Neutrophil (primary cell): Measurements from ENCODE around the gene TGIF1.

ENCODE experiments used
- H3K27ac ChIP-seq: fragments of 200-600 bp; sonication (generic); 2 replicates; pipeline ENCODE4 v1.5.1; 2016; ENCODE audit warnings: mild to moderate bottlenecking, moderate library complexity
- H3K27me3 ChIP-seq: fragments of 200-600 bp; sonication (generic); 2 replicates; pipeline ENCODE4 v1.6.0; 2016; ENCODE audit warnings: mild to moderate bottlenecking
- H3K36me3 ChIP-seq: fragments of 200-600 bp; sonication (generic); 2 replicates; pipeline ENCODE4 v1.5.1; 2017
- H3K4me1 ChIP-seq, 2 experiments: fragments of 200-600 bp in 1 of 2; sonication (generic) in 1 of 2; 1 replicate in 1 of 2; 2 replicates in 1 of 2; pipeline versions ENCODE4 v1.5.1 to v1.6.1; 2013 to 2016; ENCODE audit warnings: low read depth in 1 of 2, low read length in 1 of 2, mild to moderate bottlenecking in 1 of 2, moderate library complexity in 1 of 2; ENCODE audit not compliant: control insufficient read depth in 1 of 2, insufficient read depth in 1 of 2
- H3K4me3 ChIP-seq, 2 experiments: fragments of 200-600 bp in 1 of 2; sonication (generic) in 1 of 2; 1 replicate in 1 of 2; 2 replicates in 1 of 2; pipeline ENCODE4 v1.5.1; 2013 to 2016; ENCODE audit warnings: low read depth in 1 of 2, low read length in 1 of 2, mild to moderate bottlenecking in 1 of 2, moderate library complexity in 1 of 2
- H3K9me3 ChIP-seq: fragments of 200-600 bp; sonication (generic); 2 replicates; pipeline ENCODE4 v1.5.1; 2016
- TF ChIP-seq, protein P1 (sequence below): fragments of 200-600 bp; sonication (generic); IDR thresholded peaks from 2 replicates; pipeline ENCODE4 v1.5.1; 2016; ENCODE audit warnings: antibody characterized with exemption

The TGIF1 gene

DNA sequence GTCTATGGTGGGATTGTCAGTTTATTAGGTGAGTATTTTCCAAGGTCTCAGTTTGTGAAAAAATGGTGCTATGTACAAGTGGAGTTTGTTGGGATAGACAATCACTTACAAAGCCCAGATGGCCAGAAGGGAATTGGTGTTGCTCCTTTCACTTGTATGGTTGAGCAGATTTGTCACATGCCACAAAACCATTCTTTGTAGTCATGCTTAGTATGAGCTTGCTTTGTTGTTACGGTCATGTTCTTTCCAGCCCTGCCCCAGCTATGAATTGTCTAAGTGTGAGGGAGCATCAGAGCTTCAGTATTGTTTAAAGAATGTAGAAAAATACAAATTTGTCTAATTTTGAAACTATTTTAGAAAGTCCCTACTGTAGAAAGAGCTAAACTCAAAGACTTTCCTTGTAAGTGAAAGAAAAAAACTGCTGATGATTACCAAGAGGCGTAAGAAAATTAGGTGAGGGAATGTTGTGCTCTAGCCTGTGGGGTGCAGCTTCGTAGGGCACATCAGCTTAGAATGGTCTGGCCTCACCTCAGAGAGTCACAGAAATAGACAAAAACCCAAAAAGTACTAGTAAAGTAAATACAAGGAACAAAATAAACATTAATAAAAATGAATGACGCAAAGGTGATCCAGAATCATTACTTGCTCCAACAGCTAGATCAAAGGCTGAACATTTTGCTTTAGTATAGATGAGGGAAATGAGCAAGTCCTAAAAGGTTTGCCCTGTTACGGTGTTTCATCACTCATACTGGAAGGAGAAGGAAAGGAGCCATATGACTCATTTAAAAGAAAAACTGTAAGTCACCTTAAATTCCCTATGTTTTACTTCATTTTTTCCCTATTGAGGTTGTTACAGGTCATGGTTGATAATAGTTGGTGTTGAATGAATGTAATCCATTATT, 9.2 kb downstream of the TGIF1 start:
- TF ChIP-seq, protein P1, sequence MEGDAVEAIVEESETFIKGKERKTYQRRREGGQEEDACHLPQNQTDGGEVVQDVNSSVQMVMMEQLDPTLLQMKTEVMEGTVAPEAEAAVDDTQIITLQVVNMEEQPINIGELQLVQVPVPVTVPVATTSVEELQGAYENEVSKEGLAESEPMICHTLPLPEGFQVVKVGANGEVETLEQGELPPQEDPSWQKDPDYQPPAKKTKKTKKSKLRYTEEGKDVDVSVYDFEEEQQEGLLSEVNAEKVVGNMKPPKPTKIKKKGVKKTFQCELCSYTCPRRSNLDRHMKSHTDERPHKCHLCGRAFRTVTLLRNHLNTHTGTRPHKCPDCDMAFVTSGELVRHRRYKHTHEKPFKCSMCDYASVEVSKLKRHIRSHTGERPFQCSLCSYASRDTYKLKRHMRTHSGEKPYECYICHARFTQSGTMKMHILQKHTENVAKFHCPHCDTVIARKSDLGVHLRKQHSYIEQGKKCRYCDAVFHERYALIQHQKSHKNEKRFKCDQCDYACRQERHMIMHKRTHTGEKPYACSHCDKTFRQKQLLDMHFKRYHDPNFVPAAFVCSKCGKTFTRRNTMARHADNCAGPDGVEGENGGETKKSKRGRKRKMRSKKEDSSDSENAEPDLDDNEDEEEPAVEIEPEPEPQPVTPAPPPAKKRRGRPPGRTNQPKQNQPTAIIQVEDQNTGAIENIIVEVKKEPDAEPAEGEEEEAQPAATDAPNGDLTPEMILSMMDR, result no peak
- Histone ChIP-seq H3K9me3 (no peaks in the 10 kb centered on the region), H3K36me3 (no peaks in the 10 kb centered on the region), H3K4me1 (peaks cover under 1 to 6% of the 10 kb centered on the region in 2 experiments), H3K4me3 (no peak overlapping the region), H3K27ac (no peak overlapping the region), H3K27me3 (no peaks in the 10 kb centered on the region)

DNA sequence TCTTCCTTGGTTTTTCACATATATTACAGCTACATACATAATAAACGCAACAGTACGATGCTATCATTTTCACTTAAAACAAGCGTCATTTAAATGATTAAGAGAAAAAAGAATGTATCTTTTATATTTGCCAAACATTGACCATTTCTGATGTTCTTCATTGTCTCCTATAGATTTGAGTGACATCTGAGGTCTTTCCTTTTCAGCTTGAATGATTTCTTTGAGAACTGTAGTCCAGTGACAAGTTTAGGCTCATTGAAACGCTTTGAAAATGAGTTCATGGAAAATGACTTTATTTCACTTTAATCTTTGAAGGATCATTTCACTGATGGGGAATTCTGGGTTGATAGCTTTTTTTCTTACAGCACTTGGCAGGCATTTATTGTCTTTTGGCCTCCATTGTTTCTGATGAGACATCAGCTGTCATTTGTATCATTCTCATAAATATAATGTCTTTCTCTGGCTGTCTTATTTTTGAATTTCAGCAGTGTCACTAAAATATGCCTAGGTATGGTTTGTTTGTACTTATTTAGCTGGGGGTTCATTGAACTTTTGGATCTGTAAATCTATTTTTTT, 10.9 kb downstream of the TGIF1 start:
- peaks cover 2% of the 10 kb centered on the region in 2 experiments for H3K4me1 ChIP-seq
- H3K27me3 ChIP-seq, result no peaks in the 10 kb centered on the region
- TF ChIP-seq, protein P1, result no peak
- no peaks in the 10 kb centered on the region for H3K9me3 ChIP-seq
- no peak overlapping the region for H3K4me3 ChIP-seq
- H3K27ac ChIP-seq, result no peak overlapping the region
- no peaks in the 10 kb centered on the region for H3K36me3 ChIP-seq

DNA sequence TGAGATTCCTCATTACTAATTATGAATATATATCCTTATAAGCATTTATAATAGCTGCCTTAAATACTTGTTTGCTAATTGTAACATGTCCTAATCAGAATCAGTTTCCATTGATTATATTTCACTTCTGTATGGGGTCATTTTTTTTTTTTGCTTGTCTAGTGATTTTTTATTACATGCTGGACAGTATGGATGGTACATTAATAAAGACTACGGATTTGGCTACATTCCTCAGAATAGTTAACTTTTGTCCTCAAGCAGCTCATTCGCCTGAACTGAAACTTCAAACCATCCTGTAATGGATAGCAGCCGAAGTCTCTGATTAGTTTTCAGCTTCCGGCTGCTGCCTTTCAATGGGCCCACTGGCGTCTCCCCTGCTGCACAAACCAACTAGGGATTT, 11.7 kb downstream of the TGIF1 start:
- H3K4me1 ChIP-seq, result peaks cover 4 to 9% of the 10 kb centered on the region in 2 experiments
- TF ChIP-seq, protein P1, result no peak
- H3K9me3 ChIP-seq, result no peaks in the 10 kb centered on the region
- H3K4me3 ChIP-seq, result no peak overlapping the region
- H3K27me3 ChIP-seq, result no peaks in the 10 kb centered on the region
- H3K36me3 ChIP-seq, result no peaks in the 10 kb centered on the region
- H3K27ac ChIP-seq, result no peak overlapping the region

DNA sequence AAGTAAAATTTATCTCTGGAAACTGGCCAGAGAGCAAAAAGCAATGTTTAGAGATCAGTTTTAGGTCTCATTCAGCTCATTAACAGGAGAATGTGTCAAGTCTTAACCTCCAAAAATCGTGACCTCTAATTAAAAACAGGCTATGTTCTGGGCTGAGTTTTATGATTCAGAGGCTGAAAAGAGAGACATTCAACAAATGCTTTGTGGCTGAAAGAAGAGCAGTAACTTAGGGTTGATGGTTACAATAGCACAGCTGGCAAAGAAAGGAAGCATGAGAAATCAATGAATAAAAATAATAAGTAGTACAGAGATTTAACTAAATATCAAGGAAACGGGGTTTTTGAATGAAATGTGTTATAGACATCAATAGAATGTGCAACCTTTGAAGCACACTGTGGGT, 13.1 kb downstream of the TGIF1 start:
- TF ChIP-seq, protein P1, result no peak
- Histone ChIP-seq H3K36me3 (no peaks in the 10 kb centered on the region), H3K27ac (no peak overlapping the region), H3K4me3 (no peak overlapping the region), H3K4me1 (peaks cover 4 to 9% of the 10 kb centered on the region in 2 experiments), H3K27me3 (no peaks in the 10 kb centered on the region), H3K9me3 (no peaks in the 10 kb centered on the region)

DNA sequence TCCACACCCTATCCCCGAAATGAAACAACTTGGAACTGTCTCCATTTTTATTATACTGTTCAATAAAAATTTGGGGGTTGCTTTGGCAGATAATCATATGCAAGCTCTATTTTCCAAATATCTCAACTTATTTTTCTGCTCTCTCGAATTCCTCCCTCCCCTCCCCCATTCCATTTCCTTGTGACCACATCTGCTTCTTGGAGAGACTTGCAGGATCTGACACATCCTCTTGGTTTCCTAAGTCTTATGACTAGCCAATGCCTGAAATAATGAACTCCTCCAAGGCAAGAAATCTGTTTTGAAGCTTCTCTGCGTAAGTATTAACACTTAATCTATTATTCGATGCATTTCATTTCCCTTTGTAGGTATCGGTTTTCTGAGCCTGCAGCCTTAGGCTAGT, 16.1 kb downstream of the TGIF1 start:
- Histone ChIP-seq H3K36me3 (no peaks in the 10 kb centered on the region), H3K9me3 (no peaks in the 10 kb centered on the region), H3K4me3 (no peak overlapping the region), H3K4me1 (peaks cover 4 to 9% of the 10 kb centered on the region in 2 experiments), H3K27me3 (no peaks in the 10 kb centered on the region), H3K27ac (no peak overlapping the region)
- TF ChIP-seq, protein P1, result no peak
